H9 (cell line): Measurements from ENCODE around the gene ACAD10. TPM values are rescaled to one million over a fixed set of nuclear protein-coding genes. Genes with fewer than 3 reads are reported as not detected.

Experiments used
- DNase-seq: peaks from one replicate; pipeline ENCODE4 v3.0.0-alpha.2; 2017
- H2AFZ ChIP-seq: one replicate; pipeline ENCODE4 v1.6.1; 2013; ENCODE audit warnings: mild to moderate bottlenecking, low read length, control low read depth, moderate library complexity
- H2AK5ac ChIP-seq: 2 replicates; pipeline ENCODE4 v1.6.1; 2013; ENCODE audit warnings: low read length, control low read depth, mixed read lengths; ENCODE audit not compliant: insufficient read length
- H2BK120ac ChIP-seq: one replicate; pipeline ENCODE4 v1.6.1; 2013; ENCODE audit warnings: low read depth, mild to moderate bottlenecking, low read length, control low read depth, inconsistent platforms; ENCODE audit not compliant: poor library complexity, severe bottlenecking
- H2BK12ac ChIP-seq: 2 replicates; pipeline ENCODE4 v1.6.1; 2013; ENCODE audit warnings: low read length, control low read depth, mixed read lengths, low read depth; ENCODE audit not compliant: insufficient read length
- H2BK15ac ChIP-seq: 2 replicates; pipeline ENCODE4 v1.6.1; 2013; ENCODE audit warnings: low read depth, low read length, control low read depth
- H2BK20ac ChIP-seq: one replicate; pipeline ENCODE4 v1.6.1; 2013; ENCODE audit warnings: low read depth, mild to moderate bottlenecking, low read length, control low read depth, inconsistent platforms; ENCODE audit not compliant: poor library complexity, severe bottlenecking
- H2BK5ac ChIP-seq: 2 replicates; pipeline ENCODE4 v1.6.1; 2013; ENCODE audit warnings: low read length, control low read depth, mixed read lengths; ENCODE audit not compliant: insufficient read length
- H3K14ac ChIP-seq: 2 replicates; pipeline ENCODE4 v1.6.1; 2013; ENCODE audit warnings: low read length, control low read depth; ENCODE audit not compliant: insufficient read depth
- H3K18ac ChIP-seq: 2 replicates; pipeline ENCODE4 v1.6.1; 2013; ENCODE audit warnings: low read depth, mild to moderate bottlenecking, mixed read lengths, low read length, control low read depth; ENCODE audit not compliant: insufficient read length
- H3K23ac ChIP-seq: 2 replicates; pipeline ENCODE4 v1.6.1; 2013; ENCODE audit warnings: low read length, control low read depth, mixed read lengths, low read depth; ENCODE audit not compliant: insufficient read length
- H3K23me2 ChIP-seq: 2 replicates; pipeline ENCODE4 v1.6.1; 2013; ENCODE audit warnings: low read depth, mild to moderate bottlenecking, mixed read lengths, low read length, control low read depth; ENCODE audit not compliant: insufficient read length, poor library complexity, severe bottlenecking
- H3K27ac ChIP-seq: 2 replicates; pipeline ENCODE4 v1.5.1; 2013; ENCODE audit warnings: low read length, control low read depth, mixed read lengths, low read depth; ENCODE audit not compliant: insufficient read length
- H3K27me3 ChIP-seq: 2 replicates; pipeline ENCODE4 v1.6.1; 2013; ENCODE audit warnings: low read length, control low read depth, inconsistent platforms; ENCODE audit not compliant: insufficient read depth
- H3K4ac ChIP-seq: 2 replicates; pipeline ENCODE4 v1.6.1; 2013; ENCODE audit warnings: low read depth, mild to moderate bottlenecking, control low read depth, inconsistent platforms, low read length, moderate library complexity
- H3K4me1 ChIP-seq: 2 replicates; pipeline ENCODE4 v1.6.1; 2013; ENCODE audit warnings: low read length, control low read depth, inconsistent platforms; ENCODE audit not compliant: insufficient read depth
- H3K4me2 ChIP-seq: 2 replicates; pipeline ENCODE4 v1.6.1; 2013; ENCODE audit warnings: low read length, control low read depth, mixed read lengths; ENCODE audit not compliant: insufficient read length, insufficient read depth
- H3K56ac ChIP-seq: 2 replicates; pipeline ENCODE4 v1.6.1; 2013; ENCODE audit warnings: low read depth, mild to moderate bottlenecking, mixed read lengths, low read length, control low read depth; ENCODE audit not compliant: insufficient read length
- H3K79me1 ChIP-seq: 2 replicates; pipeline ENCODE4 v1.6.1; 2013; ENCODE audit warnings: low read depth, mild to moderate bottlenecking, moderate library complexity, low read length, control low read depth, inconsistent platforms; ENCODE audit not compliant: insufficient read depth, poor library complexity, severe bottlenecking
- H3K79me2 ChIP-seq: 2 replicates; pipeline ENCODE4 v1.6.1; 2013; ENCODE audit warnings: low read length, control low read depth, inconsistent platforms; ENCODE audit not compliant: insufficient read depth
- H3K9ac ChIP-seq: 2 replicates; pipeline ENCODE4 v1.6.1; 2013; ENCODE audit warnings: low read length, control low read depth, mixed read lengths; ENCODE audit not compliant: insufficient read length; ENCODE audit errors: extremely low read depth
- H3K9me3 ChIP-seq: one replicate; pipeline ENCODE4 v1.6.1; 2013; ENCODE audit warnings: low read depth, low read length, inconsistent platforms; ENCODE audit not compliant: control insufficient read depth
- H3T11ph ChIP-seq: one replicate; pipeline ENCODE4 v1.6.1; 2013; ENCODE audit warnings: mild to moderate bottlenecking, low read length, control low read depth, inconsistent platforms
- H4K20me1 ChIP-seq: one replicate; pipeline ENCODE4 v1.6.1; 2013; ENCODE audit not compliant: control insufficient read depth, insufficient read length, insufficient read depth
- H4K5ac ChIP-seq: 2 replicates; pipeline ENCODE4 v1.6.1; 2013; ENCODE audit warnings: low read depth, mild to moderate bottlenecking, mixed read lengths, low read length, control low read depth; ENCODE audit not compliant: insufficient read length
- H4K8ac ChIP-seq: replicated peaks from 2 replicates; pipeline ENCODE4 v1.6.1; 2013; ENCODE audit warnings: low read length, control low read depth, mixed read lengths, low read depth; ENCODE audit not compliant: insufficient read length
- H4K91ac ChIP-seq: 2 replicates; pipeline ENCODE4 v1.6.1; 2013; ENCODE audit warnings: low read depth, mild to moderate bottlenecking, moderate library complexity, mixed read lengths, low read length, control low read depth; ENCODE audit not compliant: insufficient read length
- H3K27ac Mint-ChIP-seq, 3 experiments: 2 replicates in 2 of 3; 3 replicates in 1 of 3; pipeline ENCODE4 v1.8.0; 2020 to 2021; ENCODE audit warnings: mixed read lengths in 3 of 3, mild to moderate bottlenecking in 1 of 3, moderate library complexity in 1 of 3
- H3K27me3 Mint-ChIP-seq: 2 replicates; pipeline ENCODE4 v1.8.0; 2021; ENCODE audit warnings: low read depth, mild to moderate bottlenecking, moderate library complexity, mixed read lengths
- H3K36me3 Mint-ChIP-seq, 3 experiments: 2 replicates in 2 of 3; 3 replicates in 1 of 3; pipeline ENCODE4 v1.8.0; 2020 to 2021; ENCODE audit warnings: low read depth in 3 of 3, mixed read lengths in 3 of 3; ENCODE audit not compliant: insufficient read depth in 1 of 3
- H3K4me1 Mint-ChIP-seq, 2 experiments: 2 replicates each; pipeline ENCODE4 v1.8.0; 2020; ENCODE audit warnings: mixed read lengths in 2 of 2
- H3K4me3 Mint-ChIP-seq, 2 experiments: 2 replicates in 1 of 2; 3 replicates in 1 of 2; pipeline ENCODE4 v1.8.0; 2020 to 2021; ENCODE audit warnings: mild to moderate bottlenecking in 2 of 2, mixed read lengths in 2 of 2, moderate library complexity in 1 of 2
- H3K9me3 Mint-ChIP-seq, 2 experiments: 2 replicates in 1 of 2; 3 replicates in 1 of 2; pipeline ENCODE4 v1.8.0; 2020; ENCODE audit warnings: mild to moderate bottlenecking in 2 of 2, mixed read lengths in 2 of 2, moderate library complexity in 1 of 2
- CTCF ChIP-seq: fragments of 200-600 bp; sonication (generic); conservative IDR thresholded peaks from 3 replicates; pipeline ENCODE4 v1.8.0; 2021; ENCODE audit warnings: antibody characterized with exemption, mild to moderate bottlenecking
- WGBS: extraction: QIAGEN DNeasy Blood & Tissue Kit; methylation state at CpG from one replicate; pipeline ENCODE4 v1.1.7; 2013; ENCODE audit warnings: missing lambda C conversion rate, low lambda C conversion rate, mixed read lengths; ENCODE audit not compliant: insufficient read length; ENCODE audit errors: extremely low coverage; 5-methylcytosine and 5-hydroxymethylcytosine counted together
- total RNA-seq: library from RNA; stranded (reverse); gene quantifications from 2 replicates; pipeline ENCODE4 v1.2.1, GENCODE V29; 2021

ACAD10 gene
- total RNA-seq, 1 experiment from 2014 or later: 25.7 TPM

GRCh38 chr12:111706145-111706544 is 20.3 kb downstream of the ACAD10 start:
- no peak overlapping the region for H2BK5ac ChIP-seq
- no peak for TF ChIP-seq CTCF
- no peaks in the 10 kb centered on the region for H3K4me1 Mint-ChIP-seq
- no peaks in the 10 kb centered on the region for H3K27me3 ChIP-seq
- no peak overlapping the region for H2BK20ac ChIP-seq
- H3K9me3 ChIP-seq: no peaks in the 10 kb centered on the region
- H3K18ac ChIP-seq: no peak overlapping the region
- no peak overlapping the region for H2AK5ac ChIP-seq
- H3K27ac Mint-ChIP-seq: no peak overlapping the region
- no peak overlapping the region for H2BK120ac ChIP-seq
- no peaks in the 10 kb centered on the region for H3K4me1 ChIP-seq
- H2AFZ ChIP-seq: no peak overlapping the region
- no peaks in the 10 kb centered on the region for H4K20me1 ChIP-seq
- H3K36me3 Mint-ChIP-seq: peaks cover 10 to 50% (median 36%) of the 10 kb centered on the region in 3 experiments; a peak in 6 of 7 replicates
- no peaks in the 10 kb centered on the region for H3K23me2 ChIP-seq
- H3K4me3 Mint-ChIP-seq: no peak overlapping the region
- H3K4me2 ChIP-seq: no peak overlapping the region
- H3K27me3 Mint-ChIP-seq: no peaks in the 10 kb centered on the region
- no peaks in the 10 kb centered on the region for H3K79me2 ChIP-seq
- DNase-seq: no peak
- H4K5ac ChIP-seq: no peak overlapping the region
- H2BK15ac ChIP-seq: no peak overlapping the region
- H4K91ac ChIP-seq: no peak overlapping the region
- no peaks in the 10 kb centered on the region for H3K79me1 ChIP-seq
- no peak overlapping the region for H2BK12ac ChIP-seq
- H3K27ac ChIP-seq: no peak overlapping the region
- no CpG with 5 or more reads among the region's 6 CpGs for WGBS
- no peak overlapping the region for H3K14ac ChIP-seq
- no peak overlapping the region for H3T11ph ChIP-seq
- no peak overlapping the region for H4K8ac ChIP-seq
- H3K9me3 Mint-ChIP-seq: no peaks in the 10 kb centered on the region
- H3K23ac ChIP-seq: no peak overlapping the region
- no peak overlapping the region for H3K56ac ChIP-seq
- no peak overlapping the region for H3K9ac ChIP-seq
- H3K4ac ChIP-seq: no peak overlapping the region
